RKO (cell line): ENCODE measurements around the gene NTN1.
A peak's percentile ranks its signal among the peaks of the same experiment; 100 is the strongest.
"Not testable (repeated sequence)": the region's sequence is repeated elsewhere in the genome, so short reads cannot be mapped to it uniquely, and the experiment has no call there.

Experiments
- DNase-seq: peaks from one replicate; pipeline ENCODE4 v3.0.0-alpha.2; 2016; ENCODE audit warnings: low spot score

Gene NTN1

GRCh38 chr17:9021158-9021991 is at the start of gene NTN1:
TSS of gene NTN1 (plus strand) at chr17:9021510. CDS start at chr17:9022374, 864 bp downstream.
- DNase-seq, result peak; percentile 66

GRCh38 chr17:8975091-8975725 is 46.1 kb upstream of the NTN1 start:
- no peak for DNase-seq

GRCh38 chr17:8976638-8977037 is 44.7 kb upstream of the NTN1 start:
- no peak for DNase-seq

GRCh38 chr17:8979715-8980114 is 41.6 kb upstream of the NTN1 start:
- DNase-seq, result no peak

GRCh38 chr17:8981443-8981842 is 39.9 kb upstream of the NTN1 start:
- no peak for DNase-seq

- not testable (repeated sequence) for DNase-seq
Measured at GRCh38 chr17:8984225-8984624, 37.1 kb upstream of the NTN1 start.

- no peak for DNase-seq
Measured at GRCh38 chr17:8985054-8985701, 36.1 kb upstream of the NTN1 start.

- no peak for DNase-seq
Measured at GRCh38 chr17:8986295-8986694, 35.0 kb upstream of the NTN1 start.

- not testable (repeated sequence) for DNase-seq
Measured at GRCh38 chr17:8988263-8988935, 32.9 kb upstream of the NTN1 start.

- peak; percentile 45 for DNase-seq
Measured at GRCh38 chr17:8991514-8992285, 29.6 kb upstream of the NTN1 start.

- peak; percentile 51 for DNase-seq
Measured at GRCh38 chr17:8994319-8994718, 27.0 kb upstream of the NTN1 start.

GRCh38 chr17:8995711-8996110 is 25.6 kb upstream of the NTN1 start:
- no peak for DNase-seq

- peak; percentile 70 for DNase-seq
Measured at GRCh38 chr17:8997994-8998628, 23.2 kb upstream of the NTN1 start.

GRCh38 chr17:9001559-9001958 is 19.8 kb upstream of the NTN1 start:
- DNase-seq, result no peak

GRCh38 chr17:9002227-9002605 is 19.1 kb upstream of the NTN1 start:
- DNase-seq, result no peak

GRCh38 chr17:9002606-9003354 is 18.5 kb upstream of the NTN1 start:
- no peak for DNase-seq

- DNase-seq, result no peak
Measured at GRCh38 chr17:9003355-9004131, 17.8 kb upstream of the NTN1 start.

- DNase-seq, result no peak
Measured at GRCh38 chr17:9004132-9004960, 17.0 kb upstream of the NTN1 start.

GRCh38 chr17:9004961-9005285 is 16.4 kb upstream of the NTN1 start:
- DNase-seq, result no peak
